GM19035 (cell line): ENCODE results near the gene NPM3.
A peak's percentile ranks its signal among the peaks of the same experiment; 100 is the strongest.

Experiments
- ATAC-seq: cut with Tn5 transposase; IDR thresholded peaks from one replicate; pipeline ENCODE4 v1.9.1; 2021; ENCODE audit not compliant: unreplicated experiment

NPM3 gene

DNA sequence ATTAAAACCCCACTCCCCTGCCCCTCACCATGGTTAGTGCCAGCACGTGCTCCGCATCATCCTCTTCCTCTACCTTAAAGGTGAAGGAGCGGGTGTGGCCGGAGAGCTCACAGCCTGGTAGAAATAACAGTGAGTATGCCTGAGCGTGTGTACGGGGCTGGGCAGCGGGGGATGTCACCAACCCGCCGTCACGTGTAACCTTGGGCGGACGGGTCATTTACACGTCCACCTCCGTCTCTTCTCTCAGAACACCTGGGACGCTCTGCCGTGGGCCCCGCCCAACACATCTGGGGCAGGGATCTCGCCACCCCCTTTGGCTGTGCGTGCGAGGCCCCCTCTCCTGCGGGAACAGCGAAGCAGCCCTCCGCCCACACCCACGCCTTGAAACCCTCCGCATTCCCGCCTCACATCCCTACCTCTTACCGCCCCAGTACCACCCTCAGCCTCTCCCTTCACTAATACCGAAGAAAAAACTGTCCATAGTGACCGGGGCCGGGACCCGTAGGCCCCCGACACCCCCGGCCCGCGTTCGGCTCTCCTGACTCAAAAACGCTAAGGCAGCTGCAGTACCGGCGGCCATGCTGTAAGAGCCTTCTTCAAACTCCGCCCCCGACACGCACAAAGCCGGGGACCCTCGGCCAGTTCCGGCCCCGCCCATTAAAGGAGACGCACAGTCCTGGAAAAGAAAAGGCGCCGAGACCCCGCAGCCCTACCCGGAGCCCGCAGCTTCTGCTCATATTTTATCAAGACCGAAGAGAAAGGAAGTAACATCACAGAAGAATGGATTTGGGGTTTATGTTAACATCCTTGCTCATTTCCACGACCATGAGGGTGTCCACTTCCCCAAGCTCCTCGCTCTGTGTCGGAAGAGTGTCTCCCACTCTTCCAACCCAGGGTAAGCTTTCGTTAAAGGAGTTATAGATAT is at the start of gene NPM3:
Gene NPM3, minus strand, starts transcription at position 636 of the 925 bp plus-strand sequence. Its CDS starts 56 bp downstream, at position 580.
- ATAC-seq: peak; percentile 60

DNA sequence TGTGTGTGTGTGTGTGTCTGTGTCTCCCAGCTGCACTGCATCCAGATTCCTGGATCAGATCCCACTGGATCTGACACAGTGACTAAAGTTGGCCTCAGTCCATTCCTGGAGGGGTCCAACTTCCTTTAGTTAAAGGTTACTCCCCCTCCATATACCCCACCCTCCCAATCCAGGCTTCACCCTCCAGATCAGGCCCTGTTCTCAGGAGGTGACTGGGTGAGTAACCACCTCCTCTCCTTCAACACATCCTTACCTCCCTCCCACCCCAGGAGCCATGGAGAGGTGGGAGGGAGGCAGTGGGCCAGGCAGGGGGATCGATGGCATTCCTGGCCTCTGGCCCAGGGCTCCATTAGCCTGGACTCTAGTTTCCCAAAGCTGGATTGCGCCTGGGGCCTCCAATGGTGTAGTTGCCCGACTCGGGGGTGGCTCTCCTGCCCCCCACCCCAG is 49.1 kb upstream of the NPM3 start:
- ATAC-seq: no peak

DNA sequence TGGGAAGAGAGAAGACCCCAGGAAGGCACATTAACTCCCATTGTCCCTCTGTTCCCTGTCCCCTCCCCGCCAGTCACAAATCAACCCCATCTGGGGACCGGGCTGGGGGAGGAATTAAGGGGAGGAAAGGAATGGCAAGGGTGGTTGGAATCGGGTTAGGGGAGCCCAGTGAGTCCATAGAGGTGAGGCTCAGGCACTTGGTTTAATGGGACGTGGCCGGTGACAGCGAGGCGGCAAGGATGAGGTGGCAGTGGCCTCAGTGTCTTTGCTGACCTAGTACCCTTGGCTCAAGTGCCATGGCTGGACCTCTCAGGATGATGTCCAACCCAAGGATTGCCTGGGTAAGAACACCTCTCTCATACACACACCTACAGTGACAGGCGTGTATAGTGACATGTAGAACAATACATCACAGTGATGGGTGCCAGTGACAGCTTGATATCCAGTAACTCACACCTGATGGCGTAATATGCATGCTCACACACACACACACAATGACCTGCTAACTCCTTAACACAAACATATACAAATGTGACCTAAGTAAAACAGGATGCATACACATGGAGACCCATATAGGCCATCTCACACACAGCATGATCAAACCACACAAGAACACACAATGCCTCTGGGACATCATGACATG is 48.0 kb upstream of the NPM3 start:
- ATAC-seq: peak; percentile 0

DNA sequence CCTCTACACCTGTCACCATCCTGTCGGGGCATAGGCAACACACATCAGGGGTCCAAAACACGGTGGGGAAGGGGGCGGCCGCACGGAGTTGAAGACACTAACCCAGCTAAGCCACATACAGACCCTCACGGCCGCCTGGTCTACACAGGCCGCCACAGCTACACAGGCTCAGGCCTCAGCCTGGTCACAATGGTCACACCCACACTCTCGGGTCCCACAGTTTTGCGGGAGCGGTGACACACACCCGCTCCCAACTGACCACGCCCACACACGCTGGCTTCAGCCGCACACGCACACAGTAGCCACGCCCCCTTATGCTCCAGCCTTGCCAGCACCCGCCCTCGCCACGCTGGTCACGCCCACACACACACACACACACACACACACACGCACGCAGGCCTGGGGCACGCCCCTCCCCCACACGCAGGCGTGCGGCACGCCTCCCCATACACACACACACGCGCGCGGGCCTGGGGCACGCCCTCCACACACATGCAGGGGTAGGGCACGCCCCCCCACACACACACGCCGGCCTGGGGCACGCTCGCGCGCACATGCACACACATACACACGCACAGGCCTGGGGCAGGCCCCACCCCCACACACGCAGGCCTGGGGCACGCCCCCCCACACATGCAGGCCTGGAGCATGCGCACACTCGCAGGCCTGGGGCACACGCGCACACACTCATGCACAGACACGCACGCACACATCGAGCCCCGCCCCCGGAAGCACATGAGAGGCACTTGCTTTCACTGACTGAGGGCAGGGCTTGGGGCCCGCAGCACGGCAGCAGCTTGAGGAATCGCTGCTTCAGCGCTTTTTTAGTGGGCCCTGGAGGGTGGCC is 47.3 kb upstream of the NPM3 start:
- ATAC-seq: peak; percentile 64

DNA sequence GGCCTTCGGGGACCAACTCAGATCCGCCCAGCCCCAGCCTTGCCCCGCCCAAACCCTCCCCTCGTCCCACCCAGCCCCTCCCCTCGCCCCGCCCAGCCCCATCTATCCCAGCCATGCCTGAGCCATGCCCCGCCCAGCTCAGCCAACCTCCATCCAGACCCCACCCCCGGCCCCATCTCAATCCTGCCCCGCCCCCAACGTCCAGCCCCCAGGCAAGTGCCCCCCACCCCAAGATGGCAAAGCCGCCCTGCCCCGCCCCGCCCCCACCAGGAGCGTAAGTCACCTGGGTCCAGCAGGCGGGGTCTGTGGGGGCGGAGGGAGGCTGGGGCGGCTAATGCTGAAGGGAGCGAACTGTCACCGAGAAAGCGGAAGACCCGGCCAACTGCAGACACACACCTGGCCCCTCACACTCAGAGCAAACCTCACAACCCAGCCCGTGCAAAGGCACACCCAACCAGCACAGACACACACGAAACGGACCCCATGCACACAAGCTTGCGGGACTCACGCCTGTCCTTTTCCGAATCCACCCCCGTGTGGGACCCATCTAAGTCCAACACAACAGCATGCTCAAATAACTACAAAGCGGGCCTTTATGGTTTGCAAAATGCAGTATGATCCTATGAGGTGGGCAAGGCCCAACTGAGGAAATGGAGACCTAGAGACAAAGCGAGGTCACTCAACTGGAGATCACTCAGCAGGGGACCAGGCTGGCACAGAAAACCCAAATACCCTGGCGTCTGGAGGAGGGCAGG is 46.5 kb upstream of the NPM3 start:
- ATAC-seq: peak; percentile 12

DNA sequence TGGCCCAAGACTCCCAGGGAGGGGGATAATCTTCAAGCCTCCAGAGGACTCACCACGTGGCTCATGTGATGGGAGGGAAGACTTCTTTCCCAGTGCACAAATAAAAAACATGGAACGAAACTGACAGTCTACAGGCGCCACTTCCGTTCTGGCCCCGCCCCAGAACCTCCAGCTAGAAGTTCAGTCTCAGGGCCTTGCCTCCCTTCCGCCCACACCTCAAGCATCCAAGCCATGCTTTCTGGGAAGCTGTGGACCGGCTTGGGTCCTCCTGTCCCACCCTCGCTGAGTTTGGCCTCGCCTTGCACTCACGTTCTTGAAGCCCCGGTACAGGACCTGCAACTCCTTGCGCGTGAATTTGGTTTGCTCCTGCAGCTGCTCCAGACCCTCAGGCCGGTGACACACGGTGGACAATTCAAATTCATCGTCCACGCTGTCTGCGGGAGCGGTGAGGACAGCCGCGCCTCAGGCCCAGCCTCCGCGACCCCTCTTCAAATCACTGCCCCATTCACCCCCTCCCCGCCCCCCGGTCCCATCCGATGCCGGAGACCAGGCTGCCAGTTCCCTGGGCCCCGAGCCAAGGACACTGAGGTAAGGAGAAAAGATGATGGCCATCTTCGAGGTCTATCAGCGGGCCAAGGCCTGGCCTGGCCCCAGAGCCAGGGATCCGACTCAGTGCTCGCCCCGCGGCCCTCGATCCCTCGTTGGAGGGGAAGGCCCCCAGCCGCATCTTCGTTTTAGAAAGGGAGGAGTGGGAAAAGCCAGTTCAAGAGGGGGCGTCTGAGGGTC is 45.7 kb upstream of the NPM3 start:
- ATAC-seq: no peak

GRCh38 chr10:101827919-101828600 is 44.8 kb upstream of the NPM3 start:
- no peak for ATAC-seq

DNA sequence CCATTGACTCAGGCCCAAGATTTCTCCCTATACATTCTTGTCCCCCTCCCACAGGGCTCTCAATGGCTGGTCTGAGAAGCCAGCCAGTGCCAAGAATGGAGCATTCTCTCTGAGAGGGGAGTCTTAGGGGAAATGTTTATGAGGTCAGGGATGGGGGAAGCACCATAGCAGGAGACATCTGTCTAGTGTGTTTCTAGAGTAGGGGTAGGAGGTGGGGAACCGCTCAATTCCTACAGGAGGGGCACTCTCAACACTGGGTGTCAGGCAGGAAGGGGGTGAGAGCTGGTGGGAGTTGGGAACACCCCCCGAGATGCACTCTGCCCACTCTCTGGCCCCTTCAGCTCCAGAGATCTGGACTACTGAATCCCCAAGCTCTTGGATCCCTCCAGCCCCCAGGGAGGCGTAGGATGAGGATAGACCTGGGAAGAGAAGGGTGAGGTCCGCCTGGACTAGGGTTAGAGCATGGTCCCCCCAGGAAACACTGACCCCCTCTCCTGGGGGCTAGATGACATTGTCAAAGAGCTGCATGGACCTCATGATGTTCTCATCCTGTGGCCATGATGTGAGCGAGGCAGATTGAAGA is 43.7 kb upstream of the NPM3 start:
- ATAC-seq: no peak

GRCh38 chr10:101824736-101825135 is 41.5 kb upstream of the NPM3 start:
- no peak for ATAC-seq

- ATAC-seq: peak; percentile 16
Measured at GRCh38 chr10:101818872-101819633, 35.8 kb upstream of the NPM3 start.

DNA sequence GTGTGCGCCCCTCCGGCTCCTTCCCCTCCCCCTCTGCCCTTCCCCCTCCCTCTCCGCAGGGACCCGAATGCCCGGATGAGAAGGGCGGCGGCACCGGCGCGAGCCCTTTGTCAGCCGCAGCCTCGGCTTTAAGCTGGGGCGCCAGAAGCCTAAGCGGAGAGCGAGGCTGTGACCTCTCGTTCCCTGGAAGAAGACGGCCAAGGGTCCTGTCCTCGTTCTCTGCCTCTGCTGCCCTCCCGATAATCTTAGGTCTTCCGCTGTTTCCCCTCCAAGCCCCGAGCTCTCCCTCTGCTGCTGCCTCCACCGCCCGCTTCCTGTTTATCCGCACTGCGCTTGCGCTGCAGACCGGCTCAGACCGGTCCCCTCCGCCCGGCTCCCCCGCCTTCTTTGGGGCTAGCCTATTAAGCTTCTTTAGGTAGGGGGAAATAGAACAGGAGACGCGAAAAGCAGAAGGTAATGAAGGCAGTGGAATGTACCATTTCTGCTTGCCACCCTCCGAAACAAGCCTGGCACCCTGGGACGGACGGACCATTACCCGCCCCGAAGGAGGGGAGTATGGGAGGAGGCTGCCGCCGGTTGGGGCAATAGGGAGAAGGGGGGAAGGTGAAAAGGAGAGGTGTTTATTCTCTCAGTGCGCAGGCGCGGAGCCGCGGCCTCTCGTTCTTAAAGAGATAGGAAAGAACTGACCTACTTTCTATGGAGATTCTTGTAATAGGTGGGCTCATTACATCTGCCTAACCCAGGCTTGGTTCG is 35.0 kb upstream of the NPM3 start, which contains the start of gene OGA:
Gene OGA, minus strand, starts transcription at position 326 of the 753 bp plus-strand sequence. CDS start 422 bp downstream, outside the sequence.
- peak; percentile 82 for ATAC-seq

DNA sequence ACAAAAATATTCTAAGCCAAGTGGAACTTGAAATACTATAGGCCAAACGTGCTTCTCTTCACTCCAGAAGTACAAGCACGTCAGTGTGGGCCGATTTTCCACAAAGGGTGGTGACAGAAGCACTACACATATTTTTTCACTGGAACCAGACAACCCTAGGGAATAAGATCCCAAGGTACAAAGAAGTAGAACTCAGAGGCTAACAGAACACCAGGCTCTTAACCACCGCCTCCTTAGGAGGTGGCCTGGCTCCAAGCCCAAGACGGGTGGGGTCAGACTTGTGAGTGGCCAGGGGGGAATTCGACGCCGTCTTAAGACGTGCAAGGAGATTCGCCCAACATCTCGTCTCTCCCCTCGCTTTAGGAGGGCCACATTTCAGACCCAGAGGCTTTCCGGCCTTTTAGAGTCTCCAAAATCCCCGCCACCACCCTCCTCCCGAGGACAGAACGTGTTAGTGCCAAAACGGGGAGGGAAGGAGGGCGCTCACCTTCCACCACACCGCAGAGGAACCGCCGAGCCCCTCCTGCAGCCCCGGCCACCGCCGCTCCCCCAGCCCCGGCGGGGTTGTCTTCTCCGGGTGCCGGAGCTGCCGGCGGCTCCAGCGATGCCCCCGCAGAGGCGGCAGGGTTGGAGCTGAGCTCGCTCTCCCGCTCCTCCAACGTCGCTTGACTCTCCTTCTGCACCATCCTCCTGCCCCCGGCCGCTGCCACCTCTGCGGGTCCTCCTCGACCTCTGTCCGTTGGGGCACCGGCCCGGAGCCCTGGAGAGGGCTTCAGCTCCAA is 34.3 kb upstream of the NPM3 start:
- ATAC-seq: peak; percentile 1

DNA sequence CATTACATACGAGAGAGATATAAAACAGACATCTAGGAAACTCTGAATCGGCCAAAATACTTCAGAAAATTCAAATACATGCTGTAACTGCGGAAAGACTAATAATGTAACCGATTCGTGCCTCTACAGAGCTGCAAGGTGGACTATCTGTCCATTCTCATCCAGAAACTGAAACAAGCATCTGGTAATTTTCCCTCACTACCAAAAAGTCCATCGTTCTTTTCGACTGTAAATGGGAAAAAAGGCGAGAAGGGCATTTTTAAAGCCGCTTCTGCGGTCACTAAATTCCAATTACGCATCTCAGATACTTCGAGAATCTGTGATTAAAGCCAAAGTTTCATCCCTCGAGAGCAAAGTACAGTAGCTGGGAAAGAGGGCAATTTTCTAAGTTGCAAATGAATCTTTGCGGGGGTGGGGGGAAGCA is 33.7 kb upstream of the NPM3 start:
- no peak for ATAC-seq

DNA sequence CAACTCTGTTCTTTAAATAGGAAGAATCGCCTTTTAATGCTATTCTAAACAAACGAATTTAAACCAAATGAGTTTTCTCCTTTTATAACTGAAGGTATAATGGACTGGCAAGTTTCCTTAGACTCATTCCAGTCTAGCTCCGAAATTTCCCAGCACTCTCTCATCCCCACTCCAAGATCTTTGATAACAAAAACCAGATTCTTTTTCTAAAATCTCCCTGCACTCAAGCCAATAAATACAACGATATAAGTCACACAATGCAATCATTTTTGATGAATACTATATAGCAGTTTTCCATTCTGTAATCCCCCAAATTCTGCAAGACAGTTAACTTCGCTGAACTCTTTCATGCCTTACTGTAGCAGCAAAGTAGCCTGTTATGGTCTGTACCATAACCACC is 33.1 kb upstream of the NPM3 start:
- ATAC-seq: no peak

DNA sequence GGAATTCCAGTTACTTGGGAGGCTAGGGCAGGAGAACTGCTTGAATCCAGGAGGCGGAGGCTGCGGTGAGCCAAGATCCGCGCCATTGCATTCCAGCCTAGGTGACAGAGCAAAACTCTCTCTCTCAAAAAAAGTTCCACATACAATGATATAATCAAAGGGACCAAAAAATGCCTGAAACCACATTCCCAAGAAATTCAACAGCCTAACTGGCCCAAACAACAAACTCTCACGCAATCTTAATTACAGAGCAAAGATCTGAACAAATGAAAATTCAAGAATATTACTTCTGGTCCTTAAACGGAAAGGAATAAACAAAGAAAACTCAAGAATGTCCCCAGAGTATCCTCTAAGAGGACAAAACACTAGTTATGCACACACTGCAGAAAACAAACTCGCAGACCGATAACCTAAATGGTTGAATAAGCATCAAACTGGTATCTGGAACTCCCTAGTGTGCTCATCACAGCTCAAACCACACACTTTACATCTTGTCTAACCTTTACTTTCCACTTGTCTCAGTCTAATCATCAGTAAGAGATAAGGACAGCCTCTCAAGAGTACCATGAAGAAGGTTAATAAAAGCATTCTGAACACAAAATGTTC is 31.3 kb upstream of the NPM3 start:
- ATAC-seq: no peak

DNA sequence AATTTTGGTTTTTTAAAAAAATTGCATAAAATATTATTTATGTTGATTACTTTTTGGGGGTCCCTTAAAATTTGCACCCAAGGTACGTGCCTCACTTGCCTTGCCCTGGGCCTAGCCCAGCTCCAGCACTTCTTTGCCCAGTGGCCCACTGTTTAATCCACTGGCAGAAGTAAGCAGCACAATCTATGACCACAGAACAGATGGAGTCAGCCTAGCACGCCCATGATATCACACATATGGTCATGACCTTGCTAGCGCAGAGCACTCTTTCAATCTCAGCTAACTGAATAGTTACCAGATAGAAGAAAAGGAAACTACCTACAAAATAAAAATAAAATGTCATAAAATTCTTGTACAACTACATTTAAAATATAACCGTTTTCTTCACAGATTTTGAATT is 29.4 kb upstream of the NPM3 start:
- no peak for ATAC-seq
